TTC549 (cell line): Measurements from ENCODE around the gene DMKN.

Experiments used
- FAIRE-seq: peaks from 2 replicates; lab custom pipeline; 2012; peaks lifted over from hg19 to GRCh38; lab: Jason Lieb, UNC

DMKN gene

DNA sequence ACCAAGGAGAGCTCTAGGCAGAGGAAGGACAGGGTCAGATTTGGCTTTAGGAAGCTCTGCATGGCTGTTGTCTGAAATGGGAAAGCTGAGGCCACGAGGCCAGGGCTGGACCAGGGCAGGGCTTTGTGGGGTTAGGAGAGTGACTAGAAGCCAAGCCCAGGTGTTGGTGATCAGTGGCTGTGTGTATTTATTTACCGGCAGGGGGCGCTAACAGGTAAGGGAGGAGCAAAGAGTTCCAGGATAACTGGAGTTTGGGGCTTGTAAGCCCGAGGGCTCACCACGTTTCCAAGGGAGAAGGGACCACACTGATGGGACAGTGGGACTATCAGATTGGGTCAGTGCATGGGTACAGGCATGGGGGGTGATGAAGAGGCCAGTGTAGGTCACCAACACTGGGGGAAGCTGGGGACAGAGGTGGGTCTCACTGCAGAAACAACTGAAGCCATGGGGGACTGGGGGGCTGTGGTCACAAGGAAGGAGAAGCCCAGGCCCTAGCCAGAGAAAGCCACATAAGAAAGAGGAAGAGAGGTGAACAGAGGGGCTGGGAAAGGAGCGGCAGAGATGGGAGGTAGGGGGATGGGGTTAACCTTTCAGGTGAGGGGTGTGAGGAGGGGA is 35.8 kb upstream of the DMKN start:
- FAIRE-seq = no peak

DNA sequence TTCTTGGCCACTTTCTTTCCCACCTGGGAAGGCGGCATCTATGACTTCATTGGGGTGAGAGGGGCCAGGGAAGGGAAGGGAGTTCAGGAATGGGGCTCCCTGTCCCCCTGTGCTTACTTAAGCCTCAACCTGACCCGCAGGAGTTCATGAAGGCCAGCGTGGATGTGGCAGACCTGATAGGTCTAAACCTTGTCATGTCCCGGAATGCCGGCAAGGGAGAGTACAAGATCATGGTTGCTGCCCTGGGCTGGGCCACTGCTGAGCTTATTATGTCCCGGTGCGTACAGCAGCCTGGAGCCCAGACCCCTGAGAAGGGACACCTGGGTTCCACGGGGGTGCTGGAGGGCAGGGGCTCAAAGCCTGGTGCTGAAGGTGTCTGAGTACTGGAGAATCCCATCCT is 33.1 kb upstream of the DMKN start:
- FAIRE-seq = no peak

DNA sequence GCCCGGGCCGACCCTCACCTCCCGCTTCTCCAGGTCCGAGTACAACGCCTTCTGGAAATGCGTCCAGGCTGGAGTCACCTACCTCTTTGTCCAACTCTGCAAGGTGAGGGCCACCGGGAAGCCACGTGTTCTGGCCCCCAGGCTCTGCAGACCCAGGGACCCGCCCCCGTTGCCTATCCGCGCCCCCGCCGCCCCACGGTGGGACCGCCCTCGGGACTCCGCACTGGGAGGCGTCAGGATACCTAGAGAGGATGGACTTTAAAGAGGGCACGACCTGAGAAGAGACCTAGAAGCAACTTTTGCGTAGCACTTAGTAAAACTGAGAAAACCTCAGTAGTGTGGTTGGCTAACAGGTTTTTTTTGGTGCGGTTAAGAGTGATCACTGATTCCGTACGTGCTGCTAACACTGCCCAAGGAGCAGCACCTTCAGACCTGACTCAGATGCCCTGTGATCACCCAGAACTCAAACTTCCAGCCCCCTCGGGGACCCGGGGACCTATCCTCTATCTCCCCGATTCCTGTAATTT is 32.5 kb upstream of the DMKN start:
- FAIRE-seq = no peak

DNA sequence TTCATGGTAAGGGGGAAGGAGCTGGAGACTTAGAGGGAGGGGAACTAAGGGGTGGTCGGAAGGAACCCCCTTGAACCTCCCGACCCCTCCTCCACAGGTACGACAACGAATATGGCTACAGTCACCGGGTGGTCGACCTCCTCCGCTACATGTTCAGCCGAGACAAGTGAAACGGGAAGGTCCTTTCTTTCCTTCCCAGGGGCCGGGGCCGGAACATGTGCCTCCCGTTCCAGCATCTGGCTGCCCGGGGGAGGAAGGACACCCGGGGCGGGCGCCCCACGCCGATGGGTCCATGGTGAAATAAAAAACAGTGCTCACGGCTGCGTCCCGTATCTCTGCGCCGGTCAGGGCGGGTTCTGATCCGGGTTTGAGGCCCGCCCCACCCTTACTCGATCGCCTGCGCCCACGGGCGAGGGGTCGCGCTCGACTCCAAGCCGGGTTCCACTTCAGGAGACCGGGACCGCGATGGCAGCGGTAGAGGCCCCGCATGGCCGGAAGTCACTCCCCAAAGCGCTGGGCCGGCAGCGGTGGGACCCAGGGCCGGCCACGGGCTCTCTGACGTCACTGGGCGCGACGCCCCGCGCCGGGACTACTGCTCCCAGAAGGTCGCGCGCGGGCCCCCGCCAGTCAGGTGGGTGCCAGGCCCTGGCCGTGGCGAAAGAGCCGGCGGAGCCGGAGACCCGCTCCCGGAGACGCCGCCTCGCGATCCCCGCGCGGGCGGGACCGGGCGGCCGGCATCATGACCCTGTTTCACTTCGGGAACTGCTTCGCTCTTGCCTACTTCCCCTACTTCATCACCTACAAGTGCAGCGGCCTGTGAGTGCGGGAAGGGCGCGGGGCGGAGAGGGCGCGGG is 31.8 kb upstream of the DMKN start, which contains the start of gene TMEM147:
TSS of gene TMEM147 (plus strand) at position 626 of the 854 bp plus-strand sequence. CDS start at position 740, 114 bp downstream.
- FAIRE-seq = no peak

DNA sequence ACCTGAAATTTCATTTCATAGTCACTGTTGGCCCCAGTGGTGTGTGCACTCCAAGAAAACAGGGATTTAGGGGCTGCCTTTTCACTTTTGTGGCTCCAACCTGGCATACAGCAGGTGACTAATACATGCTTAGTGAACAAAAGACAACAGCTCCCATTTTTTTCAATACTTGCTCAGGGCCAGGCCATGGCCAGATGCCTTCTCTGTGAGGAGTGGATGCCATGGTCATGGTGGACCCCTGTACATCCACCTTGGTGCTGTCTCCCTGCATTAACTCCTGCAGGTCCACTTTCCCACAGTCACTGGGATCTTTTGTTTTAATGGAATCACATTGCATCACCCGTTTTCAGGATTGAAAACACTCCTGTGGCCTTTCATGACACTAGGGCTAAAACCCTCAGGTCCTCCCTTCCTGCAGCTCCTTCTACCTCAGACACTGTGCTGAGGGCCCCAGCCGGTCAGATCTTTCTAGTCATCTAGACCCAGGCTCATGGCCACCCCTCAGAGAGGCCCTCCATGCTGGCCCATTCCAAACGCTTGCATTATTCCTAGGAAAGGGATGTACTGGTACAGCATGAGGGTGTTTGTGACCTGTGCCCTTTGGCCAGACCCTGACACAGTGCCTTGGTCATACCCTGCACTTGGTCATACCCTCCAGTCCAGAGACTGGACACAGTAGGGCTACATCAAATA is 30.8 kb upstream of the DMKN start:
- no peak for FAIRE-seq

DNA sequence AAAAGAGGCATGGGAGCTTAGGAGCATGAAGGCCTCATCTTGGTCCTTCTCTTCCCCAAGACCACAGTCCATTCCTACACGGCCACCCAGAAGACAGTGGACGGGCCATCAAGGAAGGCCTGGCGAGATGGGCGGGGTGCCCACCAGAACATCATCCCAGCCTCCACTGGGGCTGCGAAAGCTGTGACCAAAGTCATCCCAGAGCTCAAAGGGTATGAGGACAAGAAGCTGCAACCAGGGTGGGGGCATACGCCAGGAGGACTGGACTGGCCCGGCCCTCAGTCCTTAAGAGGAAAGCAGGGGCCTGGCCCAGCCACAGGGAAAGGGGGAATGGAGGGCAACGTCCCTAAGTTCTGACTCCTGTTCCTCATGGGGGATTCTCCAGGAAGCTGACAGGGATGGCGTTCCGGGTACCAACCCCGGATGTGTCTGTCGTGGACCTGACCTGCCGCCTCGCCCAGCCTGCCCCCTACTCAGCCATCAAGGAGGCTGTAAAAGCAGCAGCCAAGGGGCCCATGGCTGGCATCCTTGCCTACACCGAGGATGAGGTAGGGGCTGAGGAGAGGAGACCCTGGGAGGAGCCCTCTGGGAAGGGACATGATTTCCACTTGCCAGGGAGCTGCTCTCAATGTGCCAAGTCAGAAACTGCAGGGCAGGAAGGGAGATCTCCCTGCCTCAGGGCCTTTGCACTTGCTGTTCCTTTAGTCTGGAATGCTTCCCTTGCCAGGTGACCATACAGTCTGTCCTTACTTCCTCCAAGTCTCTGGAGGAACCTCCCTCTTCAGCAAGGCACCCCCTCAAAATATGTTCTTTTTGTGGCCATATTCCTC is 30.0 kb upstream of the DMKN start:
- no peak for FAIRE-seq

DNA sequence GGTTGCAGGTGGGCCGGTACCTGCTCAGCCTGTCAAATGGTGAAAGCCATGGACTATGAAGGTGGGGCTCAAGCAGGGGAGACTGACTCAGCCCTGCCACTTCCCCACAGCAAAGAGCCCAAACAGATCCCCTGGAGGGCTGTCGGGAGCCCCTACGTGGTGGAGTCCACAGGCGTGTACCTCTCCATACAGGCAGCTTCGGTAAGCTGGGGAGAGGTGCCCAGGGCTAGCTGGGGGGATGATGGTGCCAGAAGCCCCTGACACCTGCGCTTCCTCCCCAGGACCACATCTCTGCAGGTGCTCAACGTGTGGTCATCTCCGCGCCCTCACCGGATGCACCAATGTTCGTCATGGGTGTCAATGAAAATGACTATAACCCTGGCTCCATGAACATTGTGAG is 28.8 kb upstream of the DMKN start:
- no peak for FAIRE-seq

DNA sequence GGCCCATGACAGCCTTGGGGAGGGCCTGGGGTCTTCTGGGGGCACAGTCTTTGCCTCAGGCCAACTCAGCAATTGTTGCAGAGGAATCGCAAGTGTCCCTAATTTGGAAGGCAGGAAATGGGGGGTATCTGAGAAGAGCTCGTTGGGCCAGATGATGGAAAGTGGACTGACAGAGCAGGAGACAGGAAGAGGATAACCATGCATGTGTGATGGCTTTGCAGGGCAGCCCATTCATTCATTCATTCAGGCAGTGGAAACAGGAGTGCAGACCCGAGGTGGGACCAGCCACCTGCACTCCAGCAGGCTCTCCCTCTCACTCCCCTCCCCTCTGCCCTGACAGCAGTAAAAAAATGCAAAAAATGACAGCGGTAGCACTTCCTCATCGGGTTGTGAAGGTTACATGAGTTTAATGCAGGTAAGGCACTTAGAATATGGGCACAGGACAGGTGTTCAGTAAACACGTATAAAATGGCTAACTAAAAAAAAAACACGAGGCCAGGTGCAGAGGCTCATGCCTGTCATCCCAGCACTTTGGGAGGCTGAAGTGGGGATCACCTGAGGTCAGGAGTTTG is 27.0 kb upstream of the DMKN start:
- FAIRE-seq = no peak

DNA sequence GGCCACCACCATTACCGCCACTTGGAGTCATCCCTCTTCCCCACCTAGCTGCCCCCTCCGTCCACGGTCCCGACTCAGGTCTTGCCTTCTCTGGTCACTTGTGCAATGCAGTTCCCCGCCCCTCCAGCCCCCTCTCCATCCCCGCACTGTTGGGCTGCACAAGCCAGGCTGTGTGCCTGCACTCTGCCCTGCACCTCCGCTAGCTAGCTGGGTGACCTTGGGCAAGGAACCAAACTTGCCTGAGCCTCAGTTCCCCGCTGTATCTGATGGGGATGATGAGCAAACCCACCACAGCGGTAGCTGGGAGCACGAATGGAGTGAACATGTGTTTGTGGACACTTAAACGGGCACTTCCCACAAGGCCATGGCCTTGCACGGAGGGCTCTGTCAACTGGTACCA is 26.4 kb upstream of the DMKN start:
- FAIRE-seq = no peak

DNA sequence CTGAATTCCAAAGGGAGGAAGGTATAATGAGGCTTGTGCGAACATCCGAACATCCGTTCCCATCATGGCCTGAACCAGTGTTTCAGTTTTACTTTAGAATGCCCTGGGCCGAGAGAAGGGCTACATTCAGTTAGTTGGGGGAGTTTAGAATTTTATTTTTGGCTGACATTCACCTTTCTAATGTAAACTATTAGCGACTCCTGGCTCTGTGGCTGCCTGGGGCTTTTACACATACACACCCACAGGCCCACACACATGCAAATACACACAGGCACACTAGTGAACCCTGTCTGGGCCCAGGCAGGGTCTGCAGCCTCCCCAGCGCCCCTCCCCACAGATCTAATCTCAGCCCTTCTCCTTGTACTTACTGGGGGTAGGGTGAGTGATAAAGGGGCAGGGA is 25.9 kb upstream of the DMKN start:
- no peak for FAIRE-seq

DNA sequence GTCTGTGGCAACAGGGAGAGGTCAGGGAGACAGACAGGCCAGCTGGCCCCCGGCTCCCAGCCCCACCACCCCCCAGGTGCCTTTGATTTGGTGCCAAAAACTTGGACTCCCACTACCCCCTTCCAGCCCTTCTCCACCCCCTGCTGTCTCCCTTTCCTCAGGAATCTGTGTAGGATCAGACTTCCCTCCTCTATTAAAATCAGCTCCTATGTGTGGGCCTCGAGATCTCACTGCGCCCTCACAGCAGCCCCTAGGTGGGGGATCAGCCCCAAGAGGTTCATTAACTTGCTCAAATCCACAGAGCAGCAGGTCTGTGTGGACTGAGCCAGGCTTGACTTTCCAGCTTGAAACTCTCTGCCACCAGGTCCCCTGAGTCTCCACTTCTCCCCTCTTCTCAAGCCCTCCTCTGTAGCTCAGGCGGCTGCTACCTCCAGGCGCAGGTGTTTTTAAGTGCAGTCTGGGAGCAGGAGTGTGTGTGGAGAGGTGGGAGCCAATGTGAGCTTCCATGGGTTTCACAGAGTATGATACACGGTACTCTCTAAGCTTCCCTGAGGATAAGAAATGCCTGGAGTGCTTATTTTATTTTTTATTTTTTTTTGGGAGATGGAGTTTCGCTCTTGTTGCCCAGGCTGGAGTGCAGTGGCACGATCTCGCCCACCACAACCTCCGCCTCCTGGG is 21.5 kb upstream of the DMKN start:
- no peak for FAIRE-seq

DNA sequence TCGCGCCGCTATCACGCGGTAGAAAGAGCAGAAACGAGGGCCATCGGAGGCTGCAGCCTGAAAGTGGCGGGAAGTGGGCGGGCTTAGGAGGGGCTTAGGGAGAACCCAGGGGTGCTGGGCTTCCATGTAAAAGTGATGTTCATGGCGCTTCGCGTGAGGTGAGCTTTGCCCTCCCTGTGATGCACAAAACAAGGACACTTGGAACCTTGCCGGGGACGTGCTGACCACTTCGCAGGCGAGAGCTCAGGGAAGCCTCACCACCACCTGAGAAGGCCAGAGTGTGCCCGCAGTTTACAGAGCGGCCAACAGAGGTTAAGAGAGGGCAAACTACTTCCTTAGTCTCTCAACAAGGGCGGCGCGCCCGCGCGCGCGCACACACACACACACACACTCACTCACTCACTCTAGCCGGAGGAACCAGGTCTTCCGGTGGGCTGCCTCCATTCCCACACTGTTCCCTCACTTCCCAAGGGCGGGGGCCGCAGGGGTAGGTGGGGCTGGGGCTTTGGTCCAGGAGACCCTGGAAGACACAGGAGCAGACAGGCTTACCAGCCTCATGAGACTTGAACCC is 20.5 kb upstream of the DMKN start:
- no peak for FAIRE-seq

DNA sequence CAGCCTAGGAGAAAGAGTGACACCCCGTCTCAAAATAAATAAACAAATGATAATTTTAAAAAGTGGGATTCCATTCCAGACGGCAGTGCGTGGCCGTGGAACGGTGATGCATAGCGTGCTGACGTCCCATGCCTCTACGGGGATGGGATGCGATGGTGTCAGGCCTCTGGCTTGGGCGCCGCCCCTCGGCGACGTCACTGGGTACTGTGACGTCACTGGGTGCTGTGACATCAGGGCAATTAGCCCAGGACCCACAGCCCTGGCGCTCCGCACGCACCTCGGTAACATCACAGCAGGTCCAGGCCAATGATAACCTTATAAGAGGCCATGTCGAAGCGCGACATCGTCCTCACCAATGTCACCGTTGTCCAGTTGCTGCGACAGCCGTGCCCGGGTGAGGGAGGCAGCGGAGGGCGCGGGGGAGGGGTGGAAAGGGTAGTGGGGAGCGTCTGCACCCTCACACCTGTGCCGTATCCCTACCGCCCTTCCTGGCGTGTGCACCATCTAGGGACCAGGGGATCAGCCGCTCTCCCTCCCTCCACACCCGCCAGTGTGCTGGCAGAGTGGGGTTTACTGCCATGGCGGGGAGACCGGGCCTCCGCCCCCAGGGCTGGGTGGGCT is 19.9 kb upstream of the DMKN start, which contains the start of gene GAPDHS:
TSS of gene GAPDHS (plus strand) at position 256 of the 621 bp plus-strand sequence. CDS start at position 328, 72 bp downstream.
- FAIRE-seq = no peak

DNA sequence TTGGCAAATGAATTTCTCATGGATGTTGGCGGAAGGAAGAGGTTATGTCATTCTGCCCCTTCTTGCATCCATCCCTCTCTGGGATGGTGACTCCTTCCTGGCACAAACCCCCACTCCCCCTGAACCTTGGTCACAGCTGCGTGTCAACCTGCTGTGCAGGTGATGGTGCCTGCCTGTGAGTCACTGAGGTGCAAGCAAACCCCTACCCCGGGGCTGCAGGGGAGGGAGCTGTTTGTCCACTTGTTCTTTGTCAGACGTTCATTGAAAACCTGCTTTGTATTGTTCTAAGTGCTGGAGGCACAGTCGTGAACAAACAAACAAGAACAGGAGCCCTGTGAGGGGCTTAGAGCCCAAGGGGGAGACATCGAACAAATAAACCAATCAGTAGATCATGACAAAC is 17.8 kb upstream of the DMKN start:
- FAIRE-seq = no peak

DNA sequence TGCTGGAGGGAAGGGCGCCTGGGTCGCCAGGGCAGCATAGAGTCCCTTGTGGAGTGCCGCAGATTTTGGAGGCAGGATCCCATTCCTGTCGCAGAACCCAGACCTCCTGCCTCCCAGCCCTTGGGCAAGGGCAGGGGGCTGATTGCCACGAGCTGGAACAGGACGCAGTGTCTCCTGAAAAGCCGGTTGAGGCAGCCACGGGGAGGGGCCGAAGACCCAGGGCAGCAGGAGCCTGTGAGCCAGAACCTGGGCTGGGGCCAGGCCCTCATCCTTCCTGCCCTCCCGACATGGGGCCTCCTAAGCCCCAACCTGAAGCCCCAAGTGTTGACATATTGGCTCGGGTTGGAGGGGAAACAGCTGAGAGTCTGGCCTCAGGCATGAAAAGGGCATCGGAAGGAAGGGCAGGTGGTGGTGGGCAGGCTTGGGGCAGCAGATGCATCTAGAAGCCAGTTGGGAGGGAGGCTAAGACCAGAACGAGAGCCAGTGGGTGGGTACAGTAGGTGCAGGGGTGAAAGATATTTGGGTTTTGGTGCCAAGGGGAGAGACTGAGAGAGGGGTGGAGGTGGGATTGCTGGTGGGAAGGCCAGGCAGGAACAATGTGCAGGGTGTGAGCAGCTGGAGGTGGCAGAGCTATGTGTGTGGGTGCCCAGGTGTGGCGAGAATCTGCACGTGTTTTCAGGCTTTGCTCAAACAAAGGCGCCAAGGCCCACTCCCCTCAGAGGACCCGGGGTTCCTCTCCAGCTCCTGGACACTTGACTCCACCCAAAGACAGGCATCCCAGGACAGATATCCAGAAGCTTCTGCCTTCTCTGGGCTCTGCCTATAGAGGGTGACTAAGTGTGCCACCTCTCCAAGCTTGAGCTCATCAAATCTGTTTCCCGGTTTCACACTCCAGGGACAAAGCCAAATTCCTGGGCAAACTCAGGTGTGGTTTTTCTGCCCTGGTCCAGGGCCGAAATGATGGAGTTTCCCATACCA is 16.1 kb upstream of the DMKN start:
- no peak for FAIRE-seq

DNA sequence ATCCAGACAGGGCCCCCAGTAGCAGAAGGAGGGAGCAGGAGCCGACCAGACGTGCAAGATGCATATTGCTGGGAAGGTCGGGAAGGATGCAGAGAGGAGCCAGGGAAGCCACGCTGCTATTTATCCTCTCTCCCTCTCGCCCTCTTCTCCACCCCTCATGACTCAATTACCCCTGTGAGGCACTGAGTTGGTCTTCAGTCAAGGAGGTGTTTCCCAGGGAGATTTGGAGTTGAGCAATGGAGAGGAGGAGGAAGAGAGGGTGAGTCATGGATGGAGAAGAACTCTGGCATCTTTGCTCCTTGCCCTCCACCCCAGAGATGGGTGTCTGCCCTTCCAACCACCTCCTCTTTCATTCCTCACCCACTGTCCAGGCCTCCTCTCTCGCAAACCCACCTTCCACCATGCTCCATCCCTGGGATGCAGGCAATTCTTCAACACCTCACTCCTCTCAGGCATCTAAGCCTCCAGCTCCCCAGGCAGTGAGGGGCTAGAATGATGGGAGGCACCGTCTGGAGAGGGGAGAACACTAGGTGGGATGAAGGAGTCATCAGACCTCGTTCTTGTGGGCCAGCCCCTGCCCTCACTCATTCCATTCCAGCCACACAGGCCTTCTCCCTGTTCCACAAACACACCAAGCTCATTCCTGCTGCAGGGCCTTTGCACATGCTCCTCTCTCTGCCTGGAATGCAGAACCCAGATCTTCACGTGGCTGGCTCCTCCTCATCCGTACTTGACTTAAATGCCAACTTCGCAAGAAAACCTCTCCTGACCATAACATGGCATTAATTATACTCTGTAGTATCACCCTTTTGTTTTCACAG is 15.0 kb upstream of the DMKN start, which contains the start of gene SBSN:
TSS of gene SBSN (minus strand) at position 94 of the 821 bp plus-strand sequence. CDS start at position 64, 30 bp downstream.
- no peak for FAIRE-seq

DNA sequence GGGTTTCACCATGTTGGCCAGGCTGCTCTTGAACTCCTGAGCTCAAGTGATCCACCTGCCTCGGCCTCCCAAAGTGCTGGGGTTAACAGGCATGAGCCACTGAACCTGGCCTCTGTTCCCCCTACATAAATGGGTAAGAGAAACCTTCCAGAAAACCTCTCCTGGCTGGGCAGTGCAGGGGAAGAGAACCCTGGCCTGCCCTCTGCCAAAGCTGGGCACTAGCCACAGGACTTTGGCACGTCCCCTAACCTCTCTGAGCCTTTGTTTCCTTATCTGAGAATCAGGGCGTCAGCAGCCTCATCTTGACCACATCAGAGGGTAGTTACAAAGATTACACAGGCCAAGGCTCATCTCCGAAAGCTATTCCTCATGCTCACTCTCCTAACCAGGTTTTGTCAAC is 12.4 kb upstream of the DMKN start:
- FAIRE-seq = no peak
